ENCODE measurements around the gene ZHX3.

GRCh38 chr20:41364967-41365765 is 47.6 kb upstream of the ZHX3 start:
- TF ChIP-seq CTCF (IDR thresholded peaks at IDR 0.05; ENCODE audit: low read depth, low read length, missing input control) (no peak), JUND (IDR thresholded peaks at IDR 0.05) (no peak), REST (IDR thresholded peaks at IDR 0.05) (no peak), MAX (IDR thresholded peaks at IDR 0.05) (no peak), FOXA2 (IDR thresholded peaks at IDR 0.05) (no peak), ZBTB33 (IDR thresholded peaks at IDR 0.05) (no peak), RXRA (IDR thresholded peaks at IDR 0.05) (no peak), HNF4G (IDR thresholded peaks at IDR 0.05) (no peak), SP1 (IDR thresholded peaks at IDR 0.05) (no peak)

Data from liver (tissue), 3 donors.